DOHH2 (cell line): ENCODE data around the gene MIEF1.

ENCODE experiments used
- H3F3A ChIP-seq: fragments of 200-600 bp; sonication (generic), shearing (Covaris generic); 2 replicates; pipeline ENCODE4 v1.6.0; 2016; ENCODE audit warnings: antibody characterized with exemption, mild to moderate bottlenecking; ENCODE audit not compliant: control insufficient read depth, insufficient read depth
- H3K27ac ChIP-seq: fragments of 200-600 bp; sonication (generic); 2 replicates; pipeline ENCODE4 v1.5.1; 2014; ENCODE audit warnings: low read depth, mild to moderate bottlenecking, low read length, moderate library complexity
- H3K27me3 ChIP-seq: fragments of 200-600 bp; sonication (generic); 2 replicates; pipeline ENCODE4 v1.6.1; 2014; ENCODE audit warnings: mild to moderate bottlenecking, low read length, mixed read lengths; ENCODE audit not compliant: control insufficient read depth
- H3K36me3 ChIP-seq: fragments of 200-600 bp; sonication (generic); 2 replicates; pipeline ENCODE4 v1.6.1; 2014; ENCODE audit warnings: mild to moderate bottlenecking, low read length, moderate library complexity, mixed read lengths; ENCODE audit not compliant: control insufficient read depth
- H3K4me1 ChIP-seq: fragments of 200-600 bp; sonication (generic); 2 replicates; pipeline ENCODE4 v1.6.1; 2014; ENCODE audit warnings: mild to moderate bottlenecking, low read length, mixed read lengths; ENCODE audit not compliant: control insufficient read depth
- H3K4me2 ChIP-seq: fragments of 200-600 bp; sonication (generic); 2 replicates; pipeline ENCODE4 v1.6.0; 2014; ENCODE audit warnings: mild to moderate bottlenecking, low read length, moderate library complexity
- H3K4me3 ChIP-seq: fragments of 200-600 bp; sonication (generic); 2 replicates; pipeline ENCODE4 v1.5.1; 2014; ENCODE audit warnings: mild to moderate bottlenecking, low read length, mixed read lengths
- H3K79me2 ChIP-seq: fragments of 200-600 bp; sonication (generic); 2 replicates; pipeline ENCODE4 v1.6.1; 2014; ENCODE audit warnings: mild to moderate bottlenecking, low read length, mixed read lengths; ENCODE audit not compliant: control insufficient read depth
- H3K9me2 ChIP-seq: fragments of 200-600 bp; sonication (generic); replicated peaks from 2 replicates; pipeline ENCODE4 v1.6.1; 2014; ENCODE audit warnings: mild to moderate bottlenecking, low read length, mixed read lengths; ENCODE audit not compliant: control insufficient read depth
- H3K9me3 ChIP-seq: fragments of 200-600 bp; sonication (generic); 2 replicates; pipeline ENCODE4 v1.6.1; 2014; ENCODE audit warnings: antibody characterized with exemption, low read length, mixed read lengths; ENCODE audit not compliant: control insufficient read depth, insufficient read depth
- H4K20me1 ChIP-seq: fragments of 200-600 bp; sonication (generic); 2 replicates; pipeline ENCODE4 v1.6.0; 2014; ENCODE audit warnings: low read depth, mild to moderate bottlenecking, antibody characterized with exemption, low read length, moderate library complexity; ENCODE audit not compliant: control insufficient read depth, insufficient read depth
- CTCF ChIP-seq: fragments of 200-600 bp; sonication (generic); IDR thresholded peaks from one replicate; pipeline ENCODE4 v1.5.1; 2014; ENCODE audit warnings: antibody characterized with exemption, mild to moderate bottlenecking, low read depth, low read length; ENCODE audit not compliant: poor library complexity, severe bottlenecking
- EZH2phosphoT487 ChIP-seq: fragments of 200-600 bp; sonication (generic); IDR thresholded peaks from 2 replicates; pipeline ENCODE4 v1.6.1; 2017; ENCODE audit warnings: borderline replicate concordance, mild to moderate bottlenecking, antibody characterized with exemption, low read length, moderate library complexity, mixed read lengths

Gene MIEF1

GRCh38 chr22:39496131-39496838 lies 5.8 kb upstream of the MIEF1 start:
- Histone ChIP-seq H3K79me2 (no peaks in the 10 kb centered on the region), H3K27ac (0 out of 2 replicates have a peak overlapping the region, but pooled peaks have one; percentile 7), H3K9me2 (no peaks in the 10 kb centered on the region), H3F3A (peaks cover 8% of the 10 kb centered on the region; the same call in 1 of the 2 replicates), H3K4me3 (no peak overlapping the region), H3K4me2 (peak overlapping the region; percentile 30), H4K20me1 (no peaks in the 10 kb centered on the region), H3K27me3 (no peaks in the 10 kb centered on the region), H3K9me3 (no peaks in the 10 kb centered on the region), H3K36me3 (peaks cover 4% of the 10 kb centered on the region; the same call in 1 of the 2 replicates), H3K4me1 (peaks cover 24% of the 10 kb centered on the region)
- TF ChIP-seq EZH2phosphoT487 (no peak), CTCF (peak; percentile 90)

- Histone ChIP-seq H3F3A (peaks cover 8% of the 10 kb centered on the region; the same call in 1 of the 2 replicates), H3K36me3 (peaks cover 2% of the 10 kb centered on the region), H4K20me1 (no peaks in the 10 kb centered on the region), H3K4me1 (peaks cover 31% of the 10 kb centered on the region), H3K4me3 (no peak overlapping the region), H3K27me3 (no peaks in the 10 kb centered on the region), H3K9me3 (no peaks in the 10 kb centered on the region), H3K79me2 (peaks cover 3% of the 10 kb centered on the region), H3K9me2 (no peaks in the 10 kb centered on the region), H3K27ac (no peak overlapping the region), H3K4me2 (no peak overlapping the region)
- TF ChIP-seq CTCF (no peak), EZH2phosphoT487 (no peak)
Observed at GRCh38 chr22:39497429-39497828, 4.7 kb upstream of the MIEF1 start.

- Histone ChIP-seq H3K9me2 (no peaks in the 10 kb centered on the region), H4K20me1 (no peaks in the 10 kb centered on the region), H3K79me2 (peaks cover 13% of the 10 kb centered on the region), H3K4me1 (peaks cover 35% of the 10 kb centered on the region), H3K9me3 (no peaks in the 10 kb centered on the region), H3K27me3 (no peaks in the 10 kb centered on the region), H3K36me3 (peaks cover 12% of the 10 kb centered on the region), H3F3A (peaks cover 8% of the 10 kb centered on the region; the same call in 1 of the 2 replicates), H3K4me3 (no peak overlapping the region), H3K27ac (no peak overlapping the region), H3K4me2 (no peak overlapping the region)
- TF ChIP-seq CTCF (no peak), EZH2phosphoT487 (no peak)
Observed at GRCh38 chr22:39498368-39498767, 3.7 kb upstream of the MIEF1 start.
